Hepatocyte (in vitro differentiated cells): ENCODE results near the gene CROT. TPM values are rescaled to one million over a fixed set of nuclear protein-coding genes. Genes with fewer than 3 reads are reported as not detected.

Experiments used
- DNase-seq: peaks from one replicate; pipeline ENCODE4 v3.0.0-alpha.2; 2016; ENCODE audit warnings: low spot score
- H2AFZ ChIP-seq: fragments of 200-600 bp; sonication (generic); 2 replicates; pipeline ENCODE4 v1.6.0; 2016; ENCODE audit warnings: antibody characterized with exemption, mild to moderate bottlenecking
- H3K27ac ChIP-seq: fragments of 200-600 bp; sonication (generic); 2 replicates; pipeline ENCODE4 v1.5.1; 2016; ENCODE audit warnings: mild to moderate bottlenecking
- H3K27me3 ChIP-seq: fragments of 200-600 bp; sonication (generic); 2 replicates; pipeline ENCODE4 v1.6.1; 2016
- H3K36me3 ChIP-seq: fragments of 200-600 bp; sonication (generic); replicated peaks from 2 replicates; pipeline ENCODE4 v1.5.1; 2016; ENCODE audit warnings: low read depth; ENCODE audit not compliant: insufficient read depth
- H3K4me1 ChIP-seq: fragments of 200-600 bp; sonication (generic); 2 replicates; pipeline ENCODE4 v1.5.1; 2016; ENCODE audit warnings: mild to moderate bottlenecking, moderate library complexity; ENCODE audit not compliant: insufficient read depth
- H3K4me2 ChIP-seq: fragments of 200-600 bp; sonication (generic); 2 replicates; pipeline ENCODE4 v1.6.0; 2016
- H3K4me3 ChIP-seq: fragments of 200-600 bp; sonication (generic); 2 replicates; pipeline ENCODE4 v1.5.1; 2016; ENCODE audit warnings: mild to moderate bottlenecking
- H3K79me2 ChIP-seq: fragments of 200-600 bp; sonication (generic); 2 replicates; pipeline ENCODE4 v1.6.0; 2017; ENCODE audit warnings: mild to moderate bottlenecking
- H3K9me2 ChIP-seq: fragments of 200-600 bp; sonication (generic); replicated peaks from 2 replicates; pipeline ENCODE4 v1.6.0; 2017; ENCODE audit warnings: mild to moderate bottlenecking; ENCODE audit not compliant: insufficient read depth
- H3K9me3 ChIP-seq: fragments of 200-600 bp; sonication (generic); 2 replicates; pipeline ENCODE4 v1.5.1; 2016; ENCODE audit warnings: low read depth, mild to moderate bottlenecking
- H4K20me1 ChIP-seq: fragments of 200-600 bp; sonication (generic); 2 replicates; pipeline ENCODE4 v1.6.0; 2016; ENCODE audit warnings: mild to moderate bottlenecking; ENCODE audit not compliant: insufficient read depth, poor library complexity, severe bottlenecking
- CTCF ChIP-seq: fragments of 200-600 bp; sonication (generic); IDR thresholded peaks from 2 replicates; pipeline ENCODE4 v1.5.1; 2016; ENCODE audit warnings: antibody characterized with exemption, mild to moderate bottlenecking; ENCODE audit not compliant: poor library complexity
- EZH2 ChIP-seq: fragments of 200-600 bp; sonication (generic); IDR thresholded peaks from 2 replicates; pipeline ENCODE4 v1.6.1; 2016; ENCODE audit warnings: antibody characterized with exemption, mild to moderate bottlenecking, borderline replicate concordance
- EZH2phosphoT487 ChIP-seq: fragments of 200-600 bp; sonication (generic); IDR thresholded peaks from one replicate; pipeline ENCODE4 v1.6.1; 2018; ENCODE audit warnings: antibody characterized with exemption, mild to moderate bottlenecking, low read depth, moderate library complexity; ENCODE audit not compliant: unreplicated experiment, severe bottlenecking
- WGBS: methylation state at CpG from one replicate; pipeline ENCODE4 v1.1.6; 2016; ENCODE audit warnings: low lambda C conversion rate; ENCODE audit errors: missing lambda C conversion rate; 5-methylcytosine and 5-hydroxymethylcytosine counted together
- polyA plus RNA-seq: library from polyadenylated mRNA; unstranded; fragments of >200 nt; fragmentation: Nextera tagmentation; extraction: Ambion mirVana; gene quantifications from 2 replicates; pipeline ENCODE4 v1.2.1, GENCODE V29; 2016
- total RNA-seq: library from RNA; depleted of rRNA; stranded (reverse); fragments of >200 nt; gene quantifications from 2 replicates; pipeline ENCODE4 v1.2.3, GENCODE V29; 2014

The CROT gene
- total and polyA plus RNA-seq, 2 experiments from 2014 or later, result 25.7 to 57.4 TPM

GRCh38 chr7:87420173-87420572, 74.7 kb downstream of the CROT start:
- Histone ChIP-seq H4K20me1 (no peaks in the 10 kb centered on the region), H3K36me3 (no peaks in the 10 kb centered on the region), H3K9me3 (no peaks in the 10 kb centered on the region), H3K27me3 (no peaks in the 10 kb centered on the region), H3K27ac (no peak overlapping the region), H3K79me2 (no peaks in the 10 kb centered on the region), H3K4me2 (no peak overlapping the region), H3K4me3 (no peak overlapping the region), H3K9me2 (no peaks in the 10 kb centered on the region), H2AFZ (no peak overlapping the region), H3K4me1 (peaks cover 4% of the 10 kb centered on the region)
- TF ChIP-seq CTCF (no peak), EZH2phosphoT487 (no peak), EZH2 (no peak)
- 87% methylated on average over 4 of the region's 4 CpGs for WGBS
- no peak for DNase-seq

- H4K20me1 ChIP-seq, result no peaks in the 10 kb centered on the region
- WGBS, result 85% methylated on average over 5 of the region's 5 CpGs
Observed at GRCh38 chr7:87424075-87424474, 78.6 kb downstream of the CROT start.

GRCh38 chr7:87426160-87426559, 80.7 kb downstream of the CROT start:
- Histone ChIP-seq H3K27ac (no peak overlapping the region), H3K27me3 (no peaks in the 10 kb centered on the region), H3K4me1 (no peaks in the 10 kb centered on the region), H3K36me3 (no peaks in the 10 kb centered on the region), H4K20me1 (no peaks in the 10 kb centered on the region), H3K9me3 (no peaks in the 10 kb centered on the region), H2AFZ (no peak overlapping the region), H3K4me2 (no peak overlapping the region), H3K9me2 (no peaks in the 10 kb centered on the region), H3K79me2 (no peaks in the 10 kb centered on the region), H3K4me3 (no peak overlapping the region)
- DNase-seq, result no peak
- 90% methylated on average over 3 of the region's 3 CpGs for WGBS
- TF ChIP-seq CTCF (no peak), EZH2phosphoT487 (no peak), EZH2 (no peak)

More at GRCh38 chr7:87424075-87424474, 78.6 kb downstream of the CROT start:
- Histone ChIP-seq H3K9me3 (no peaks in the 10 kb centered on the region), H3K27me3 (no peaks in the 10 kb centered on the region), H3K4me3 (no peak overlapping the region), H3K36me3 (no peaks in the 10 kb centered on the region), H2AFZ (no peak overlapping the region), H3K79me2 (no peaks in the 10 kb centered on the region), H3K9me2 (no peaks in the 10 kb centered on the region), H3K4me2 (no peak overlapping the region), H3K4me1 (no peaks in the 10 kb centered on the region), H3K27ac (no peak overlapping the region)
- no peak for TF ChIP-seq EZH2phosphoT487
- no peak for TF ChIP-seq EZH2
- TF ChIP-seq CTCF, result no peak
- no peak for DNase-seq

GRCh38 chr7:87427288-87427687, 81.8 kb downstream of the CROT start:
- Histone ChIP-seq H3K27ac (no peak overlapping the region), H4K20me1 (no peaks in the 10 kb centered on the region), H3K4me2 (no peak overlapping the region), H3K9me3 (no peaks in the 10 kb centered on the region), H3K36me3 (no peaks in the 10 kb centered on the region), H3K9me2 (no peaks in the 10 kb centered on the region), H3K4me1 (no peaks in the 10 kb centered on the region), H2AFZ (no peak overlapping the region), H3K79me2 (no peaks in the 10 kb centered on the region), H3K4me3 (no peak overlapping the region), H3K27me3 (no peaks in the 10 kb centered on the region)
- TF ChIP-seq EZH2, result no peak
- TF ChIP-seq CTCF, result no peak
- no peak for DNase-seq
- 92% methylated on average over 3 of the region's 3 CpGs for WGBS
